Measurements from ENCODE around the gene PHF14.

DNA sequence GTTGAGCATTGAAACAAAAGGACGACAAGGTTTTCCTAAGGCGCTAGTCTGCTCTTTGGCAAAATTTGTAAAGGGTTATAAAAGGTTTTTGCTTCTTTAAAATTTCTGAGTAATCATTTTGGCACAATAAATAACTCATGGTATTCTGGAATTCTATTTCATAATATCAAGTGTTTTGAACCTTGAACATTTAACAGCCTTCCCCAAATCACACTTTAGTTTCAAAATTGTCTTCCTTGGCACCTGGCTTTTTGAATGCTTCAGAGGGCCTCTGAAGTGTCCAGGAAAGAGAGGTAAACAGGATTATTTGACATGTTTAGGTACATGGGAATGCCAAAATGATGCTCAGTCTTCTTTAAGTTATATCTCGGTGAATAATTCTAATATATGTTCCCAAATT, 220.8 kb downstream of the PHF14 start:
- TF ChIP-seq CTCF (conservative IDR thresholded peaks at IDR 0.05; ENCODE audit: low read depth, low read length) (no peak), EZH2 (IDR thresholded peaks at IDR 0.05; ENCODE audit: low read length, unreplicated experiment) (no peak)

All from PC-3 (cell line).